ENCODE results near the gene LRRC74B.

DNA sequence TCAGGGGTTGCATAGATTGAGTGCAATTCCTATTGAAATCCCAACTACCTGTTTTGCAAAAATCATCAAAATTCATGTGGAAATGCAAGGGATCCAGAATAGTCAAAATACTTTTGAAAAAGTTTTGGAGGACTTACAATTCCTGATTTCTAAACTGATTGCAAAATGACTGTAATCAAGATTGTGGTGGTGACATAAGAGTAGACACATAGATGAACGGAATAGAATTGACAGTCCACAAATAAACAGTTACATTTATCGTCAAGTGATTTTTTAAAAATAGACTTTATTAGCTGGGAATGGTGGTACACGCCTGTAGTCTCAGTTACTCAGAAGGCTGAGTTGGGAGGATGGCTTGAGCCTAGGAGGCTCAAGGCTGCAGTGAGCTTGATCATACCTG is 10.8 kb upstream of the LRRC74B start:
- TF ChIP-seq CTCF (IDR thresholded peaks at IDR 0.05) (no peak), POLR2A (IDR thresholded peaks at IDR 0.05) (no peak)
